HG03457 (cell line): ENCODE measurements around the gene NUPR1.
"Not testable (repeated sequence)": the region's sequence is repeated elsewhere in the genome, so short reads cannot be mapped to it uniquely, and the experiment has no call there.

Experiments used
- ATAC-seq: cut with Tn5 transposase; IDR thresholded peaks from one replicate; pipeline ENCODE4 v1.9.1; 2021; ENCODE audit warnings: moderate number of reproducible peaks; ENCODE audit not compliant: unreplicated experiment

The NUPR1 gene

GRCh38 chr16:28527985-28528384 lies 10.8 kb downstream of the NUPR1 start:
- ATAC-seq, result no peak

- not testable (repeated sequence) for ATAC-seq
Measured at GRCh38 chr16:28527100-28527785, 11.5 kb downstream of the NUPR1 start.

GRCh38 chr16:28526201-28527099 lies 12.3 kb downstream of the NUPR1 start:
- ATAC-seq, result no peak

GRCh38 chr16:28524681-28525171 lies 14.0 kb downstream of the NUPR1 start:
- ATAC-seq, result no peak

- ATAC-seq, result no peak
Measured at GRCh38 chr16:28522792-28523191, 16.0 kb downstream of the NUPR1 start.

GRCh38 chr16:28521436-28521835 lies 17.3 kb downstream of the NUPR1 start:
- ATAC-seq, result no peak

- ATAC-seq, result no peak
Measured at GRCh38 chr16:28520672-28521071, 18.1 kb downstream of the NUPR1 start.

- no peak for ATAC-seq
Measured at GRCh38 chr16:28514246-28514645, 24.5 kb downstream of the NUPR1 start.

GRCh38 chr16:28513484-28514181 lies 25.1 kb downstream of the NUPR1 start:
- ATAC-seq, result no peak

- no peak for ATAC-seq
Measured at GRCh38 chr16:28511801-28512789, 26.7 kb downstream of the NUPR1 start.

GRCh38 chr16:28511031-28511430 lies 27.7 kb downstream of the NUPR1 start:
- ATAC-seq, result no peak

GRCh38 chr16:28505489-28506137 lies 33.2 kb downstream of the NUPR1 start:
- ATAC-seq, result no peak

GRCh38 chr16:28504707-28505404 lies 33.9 kb downstream of the NUPR1 start:
- no peak for ATAC-seq

GRCh38 chr16:28503470-28504259 lies 35.1 kb downstream of the NUPR1 start:
- ATAC-seq, result no peak

GRCh38 chr16:28502290-28502689 lies 36.5 kb downstream of the NUPR1 start:
- no peak for ATAC-seq

GRCh38 chr16:28501258-28502232 lies 37.2 kb downstream of the NUPR1 start:
- no peak for ATAC-seq
